B cell (primary cell): ENCODE results near the gene TBKBP1. TPM values are rescaled to one million over a fixed set of nuclear protein-coding genes. Genes with fewer than 3 reads are reported as not detected.
A peak's percentile ranks its signal among the peaks of the same experiment; 100 is the strongest.

Source experiments
- ATAC-seq: fragments of 200-7000 bp; cut with Tn5 transposase; one replicate; pipeline ENCODE4 v1.10.0; 2021; ENCODE audit warnings: low read depth, mild to moderate bottlenecking, moderate number of reproducible peaks, moderate library complexity
- CTCF ChIA-PET: fragments of 350-600 bp; sonication (Branson Sonifier 250); formaldehyde crosslinking; loops from one replicate; lab custom pipeline; 2021; ENCODE audit warnings: antibody characterized with exemption, inconsistent platforms; lab: Charles Lee
- POLR2A ChIA-PET: fragments of 350-600 bp; sonication (Branson Sonifier 250); formaldehyde crosslinking; loops from one replicate; lab custom pipeline; 2021; ENCODE audit warnings: antibody characterized with exemption; lab: Charles Lee
- DNase-seq: peaks from one replicate; pipeline ENCODE4 v3.0.0; 2013
- H2AFZ ChIP-seq: 2 replicates; pipeline ENCODE4 v1.6.1; 2012; ENCODE audit warnings: mild to moderate bottlenecking, low read depth, low read length; ENCODE audit not compliant: insufficient read depth, poor library complexity, severe bottlenecking
- H3K27ac ChIP-seq, 2 donors: 1 replicate in 1 of 2; 2 replicates in 1 of 2; pipeline ENCODE4 v1.5.1; 2012 to 2013; ENCODE audit warnings: low read length in 2 of 2, mild to moderate bottlenecking in 2 of 2, moderate library complexity in 1 of 2
- H3K27me3 ChIP-seq, 4 experiments: fragments of 200-600 bp in 1 of 4; sonication (generic) in 1 of 4; replicated peaks in 1 of 4; 1 replicate in 2 of 4; 2 replicates in 2 of 4; pipeline versions ENCODE4 v1.6.1 to v1.7.0; 2013 to 2016; ENCODE audit warnings: low read length in 3 of 4, mild to moderate bottlenecking in 2 of 4, mixed read lengths in 1 of 4, moderate library complexity in 1 of 4; ENCODE audit not compliant: insufficient read depth in 4 of 4, control insufficient read depth in 3 of 4; ENCODE audit errors: control extremely low read depth in 1 of 4
- H3K36me3 ChIP-seq, 2 experiments: replicated peaks in 1 of 2; 1 replicate in 1 of 2; 2 replicates in 1 of 2; pipeline versions ENCODE4 v1.6.1 to v1.7.1; 2013; ENCODE audit warnings: low read length in 1 of 2; ENCODE audit not compliant: insufficient read depth in 2 of 2, control insufficient read depth in 1 of 2; ENCODE audit errors: control extremely low read depth in 1 of 2, extremely low read depth in 1 of 2
- H3K4me1 ChIP-seq, 2 donors: fragments of 200-600 bp in 1 of 2; sonication (generic) in 1 of 2; 1 replicate in 1 of 2; 2 replicates in 1 of 2; pipeline versions ENCODE4 v1.5.1 to v1.6.1; 2013 to 2017; ENCODE audit warnings: low read length in 2 of 2; ENCODE audit not compliant: control insufficient read depth in 2 of 2, insufficient read depth in 2 of 2
- H3K4me2 ChIP-seq: replicated peaks from 2 replicates; pipeline ENCODE3; 2012; ENCODE audit warnings: mild to moderate bottlenecking, low read depth, low read length; ENCODE audit not compliant: poor library complexity, severe bottlenecking
- H3K4me3 ChIP-seq, 5 experiments: fragments of 200-600 bp in 1 of 5; sonication (generic) in 1 of 5; 1 replicate in 3 of 5; 2 replicates in 2 of 5; pipeline versions ENCODE4 v1.5.1 to v1.7.0; 2011 to 2016; ENCODE audit warnings: low read length in 4 of 5, mild to moderate bottlenecking in 4 of 5, low read depth in 2 of 5, control low read depth in 1 of 5, moderate library complexity in 1 of 5; ENCODE audit not compliant: insufficient read depth in 1 of 5; ENCODE audit errors: control extremely low read depth in 1 of 5, extremely low read depth in 1 of 5
- H3K79me2 ChIP-seq: fragments of 200-600 bp; sonication (generic); one replicate; pipeline ENCODE4 v1.6.0; 2016; ENCODE audit warnings: low read length; ENCODE audit not compliant: control insufficient read depth, insufficient read depth
- H3K9ac ChIP-seq: fragments of 200-600 bp; sonication (generic); 2 replicates; pipeline ENCODE4 v1.6.1; 2017; ENCODE audit warnings: mild to moderate bottlenecking, low read length, moderate library complexity
- H3K9me3 ChIP-seq, 3 donors: one replicate each; pipeline versions ENCODE4 v1.6.1 to v1.7.1; 2013; ENCODE audit warnings: low read length in 2 of 3; ENCODE audit not compliant: control insufficient read depth in 2 of 3, insufficient read depth in 1 of 3; ENCODE audit errors: control extremely low read depth in 1 of 3
- H4K20me1 ChIP-seq: 2 replicates; pipeline ENCODE4 v1.6.0; 2012; ENCODE audit warnings: mild to moderate bottlenecking, low read length; ENCODE audit not compliant: insufficient read depth, control insufficient read depth, poor library complexity, severe bottlenecking
- H3K27ac Mint-ChIP-seq: one replicate; pipeline ENCODE4 v1.8.0; 2021; ENCODE audit warnings: mixed read lengths
- H3K27me3 Mint-ChIP-seq: one replicate; pipeline ENCODE4 v1.8.0; 2021; ENCODE audit warnings: mixed read lengths
- H3K4me1 Mint-ChIP-seq: one replicate; pipeline ENCODE4 v1.8.0; 2021; ENCODE audit warnings: mixed read lengths
- H3K4me3 Mint-ChIP-seq: one replicate; pipeline ENCODE4 v1.8.0; 2021; ENCODE audit warnings: mixed read lengths
- H3K9me3 Mint-ChIP-seq: one replicate; pipeline ENCODE4 v1.8.0; 2022; ENCODE audit warnings: mixed read lengths; ENCODE audit not compliant: insufficient read depth
- CTCF ChIP-seq: fragments of 200-600 bp; IDR thresholded peaks from one replicate; pipeline ENCODE4 v1.8.0; 2022; ENCODE audit warnings: antibody characterized with exemption, mild to moderate bottlenecking
- EZH2 ChIP-seq: IDR thresholded peaks from 2 replicates; pipeline ENCODE4 v1.6.1; 2012; ENCODE audit warnings: borderline replicate concordance, low read depth, mild to moderate bottlenecking, moderate library complexity, low read length; ENCODE audit not compliant: insufficient read depth, poor library complexity, severe bottlenecking
- WGBS: methylation state at CpG from one replicate; pipeline ENCODE4 v1.1.5; 2013; ENCODE audit warnings: missing lambda C conversion rate; ENCODE audit not compliant: insufficient coverage; 5-methylcytosine and 5-hydroxymethylcytosine counted together
- intact Hi-C: fragments of 100-400 bp; cut with micrococcal nuclease; formaldehyde crosslinking; loops from one replicate; pipeline ENCODE4 v1.10.0; 2022
- polyA minus RNA-seq: library from RNA; depleted of rRNA, polyadenylated mRNA; stranded (reverse); fragments of >200 nt; gene quantifications from 2 replicates; pipeline ENCODE4 v1.2.3, GENCODE V29; 2012
- polyA plus RNA-seq: library from polyadenylated mRNA; depleted of rRNA; stranded (reverse); fragments of >200 nt; gene quantifications from 2 replicates; pipeline ENCODE4 v1.2.3, GENCODE V29; 2012
- total RNA-seq, 2 donors: library from RNA; stranded (reverse); fragments of 120-200 nt in 1 of 2; gene quantifications; 1 replicate in 1 of 2; 2 replicates in 1 of 2; pipeline versions ENCODE4 v1.2.3 to v1.2.4, GENCODE V29; 2013 to 2022

TBKBP1 gene, protein sequence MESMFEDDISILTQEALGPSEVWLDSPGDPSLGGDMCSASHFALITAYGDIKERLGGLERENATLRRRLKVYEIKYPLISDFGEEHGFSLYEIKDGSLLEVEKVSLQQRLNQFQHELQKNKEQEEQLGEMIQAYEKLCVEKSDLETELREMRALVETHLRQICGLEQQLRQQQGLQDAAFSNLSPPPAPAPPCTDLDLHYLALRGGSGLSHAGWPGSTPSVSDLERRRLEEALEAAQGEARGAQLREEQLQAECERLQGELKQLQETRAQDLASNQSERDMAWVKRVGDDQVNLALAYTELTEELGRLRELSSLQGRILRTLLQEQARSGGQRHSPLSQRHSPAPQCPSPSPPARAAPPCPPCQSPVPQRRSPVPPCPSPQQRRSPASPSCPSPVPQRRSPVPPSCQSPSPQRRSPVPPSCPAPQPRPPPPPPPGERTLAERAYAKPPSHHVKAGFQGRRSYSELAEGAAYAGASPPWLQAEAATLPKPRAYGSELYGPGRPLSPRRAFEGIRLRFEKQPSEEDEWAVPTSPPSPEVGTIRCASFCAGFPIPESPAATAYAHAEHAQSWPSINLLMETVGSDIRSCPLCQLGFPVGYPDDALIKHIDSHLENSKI
- total RNA-seq, result 6.6 and 9.3 TPM in 2 replicates
- total RNA-seq (2013), result 4.9 TPM
- 6.8 and 8.4 TPM in 2 replicates for polyA plus RNA-seq
- polyA minus RNA-seq, result 5.1 and 6.4 TPM in 2 replicates

DNA sequence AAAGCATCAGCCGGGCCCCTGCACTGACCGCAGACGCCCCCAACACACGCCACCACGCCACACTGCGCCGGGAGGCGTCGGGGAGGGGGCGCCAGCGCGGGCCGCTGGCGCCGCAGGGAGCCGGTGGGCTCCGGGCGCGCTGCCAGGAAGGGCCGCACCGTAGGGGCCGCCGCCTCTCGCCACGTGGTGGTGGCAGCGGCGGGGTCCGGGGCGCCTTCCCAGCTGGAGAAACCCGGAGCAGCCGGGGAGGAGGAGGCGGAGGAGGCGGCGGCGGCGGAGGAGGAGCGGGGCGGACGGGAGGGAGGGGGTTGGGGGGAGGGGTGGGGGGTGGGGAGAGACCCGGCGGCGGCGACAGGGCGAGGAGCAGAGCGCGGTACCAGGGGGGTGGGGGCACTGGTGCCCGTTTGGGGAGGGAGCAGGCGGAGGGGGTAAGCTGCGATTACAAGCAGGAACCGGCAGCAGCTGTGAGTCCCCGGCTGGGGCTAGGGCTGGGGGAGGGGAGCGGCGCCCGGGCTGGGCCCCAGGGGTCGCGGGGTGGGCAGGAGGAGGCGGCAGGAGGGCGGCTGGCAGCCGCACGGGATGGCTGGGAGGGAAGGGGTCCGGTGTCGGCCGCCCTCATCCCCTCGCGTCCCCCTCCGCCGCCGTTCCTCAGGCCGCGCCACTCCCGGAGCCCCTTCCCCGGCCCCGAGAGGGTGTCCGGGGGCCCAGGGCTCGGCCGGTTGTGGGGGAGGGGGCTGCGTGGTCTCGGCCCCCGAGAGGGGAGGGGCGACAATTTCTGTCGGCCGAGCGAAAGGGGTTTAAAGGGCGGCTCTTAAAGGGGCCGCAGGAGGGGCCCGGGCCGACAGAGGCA lies at the start of gene TBKBP1:
TBKBP1 (plus strand) TSS at position 431 of the 850 bp plus-strand sequence. CDS start 1,952 bp downstream, outside the sequence.
- peaks cover 0 to 5% (median 2%) of the 10 kb centered on the region in 4 experiments for H3K27me3 ChIP-seq
- ATAC-seq (peak; percentile 51), DNase-seq (peak; percentile 53)
- peak within 1 kb of the TSS; percentile 23 to 44 for H3K27ac ChIP-seq
- H3K4me1 Mint-ChIP-seq, result peaks cover 38% of the 10 kb centered on the region
- TF ChIP-seq EZH2 (no peak), CTCF (no peak)
- H2AFZ ChIP-seq, result peak within 1 kb of the TSS; percentile 74
- peaks cover 23 to 42% of the 10 kb centered on the region in 2 donors for H3K4me1 ChIP-seq
- H3K9ac ChIP-seq, result peak within 1 kb of the TSS; percentile 70
- H3K27me3 Mint-ChIP-seq, result no peaks in the 10 kb centered on the region
- peaks cover 3% of the 10 kb centered on the region for H3K79me2 ChIP-seq
- POLR2A ChIA-PET, result interaction anchor here (0.6 to 1.7 kb wide), 8 partner anchors 12 to 1721 kb away, joined by 3 to 9 read pairs (median 5); partner anchors contain the start of genes PHB1 and TBX21
- H3K9me3 Mint-ChIP-seq, result no peaks in the 10 kb centered on the region
- CTCF ChIA-PET, result interaction anchor here (1.1 to 1.6 kb wide), 4 partner anchors 24 to 39 kb away, joined by 3 to 5 read pairs (median 4); partner anchors contain the start of gene TBX21
- peak within 1 kb of the TSS; percentile 98 for H3K4me2 ChIP-seq
- peak within 1 kb of the TSS; percentile 86 for H3K4me3 Mint-ChIP-seq
- peaks cover under 1% of the 10 kb centered on the region for H4K20me1 ChIP-seq
- intact Hi-C loops, result loop anchor here (2.0 to 10.0 kb wide), 3 partner anchors 41 to 111 kb away; no protein-coding TSS in a partner anchor
- H3K36me3 ChIP-seq, result no peaks in the 10 kb centered on the region
- H3K27ac Mint-ChIP-seq, result peak within 1 kb of the TSS; percentile 71
- WGBS, result under 1% methylated on average over 67 of the region's 87 CpGs
- peak within 1 kb of the TSS; percentile 6 to 73 (median 64) for H3K4me3 ChIP-seq
- no peaks in the 10 kb centered on the region for H3K9me3 ChIP-seq
